DND-41 (cell line): ENCODE data around the gene SRP14.

Experiments
- ATAC-seq: fragments of 200-7000 bp; cut with Tn5 transposase; 3 replicates; pipeline ENCODE4 v1.9.1; 2021; ENCODE audit warnings: low read depth; ENCODE audit not compliant: insufficient read depth
- DNase-seq: peaks from one replicate; pipeline ENCODE4 v3.0.0-alpha.2; 2020
- H2AFZ ChIP-seq: 2 replicates; pipeline ENCODE4 v1.6.0; 2012; ENCODE audit warnings: low read depth, low read length
- H3K27ac ChIP-seq: 2 replicates; pipeline ENCODE4 v1.5.1; 2012; ENCODE audit warnings: low read length, inconsistent platforms
- H3K27me3 ChIP-seq: fragments of 200-600 bp; sonication (generic); 2 replicates; pipeline ENCODE4 v1.6.0; 2012; ENCODE audit warnings: low read length, mild to moderate bottlenecking, inconsistent platforms; ENCODE audit not compliant: insufficient read depth, poor library complexity
- H3K36me3 ChIP-seq: 2 replicates; pipeline ENCODE4 v1.5.1; 2012; ENCODE audit warnings: low read length, inconsistent platforms; ENCODE audit not compliant: insufficient read depth
- H3K4me1 ChIP-seq: 2 replicates; pipeline ENCODE4 v1.5.1; 2012; ENCODE audit warnings: mild to moderate bottlenecking, low read length; ENCODE audit not compliant: insufficient read depth
- H3K4me2 ChIP-seq: 2 replicates; pipeline ENCODE4 v1.6.0; 2012; ENCODE audit warnings: mild to moderate bottlenecking, moderate library complexity, low read length, inconsistent platforms; ENCODE audit not compliant: insufficient read depth
- H3K4me3 ChIP-seq, 2 experiments: fragments of 200-600 bp in 1 of 2; shearing (Covaris generic) in 1 of 2; 2 replicates each; pipeline ENCODE4 v1.5.1; 2012 to 2016; ENCODE audit warnings: inconsistent platforms in 2 of 2, low read length in 2 of 2, mild to moderate bottlenecking in 2 of 2, low read depth in 1 of 2, moderate library complexity in 1 of 2
- H3K79me2 ChIP-seq: 2 replicates; pipeline ENCODE4 v1.6.0; 2012; ENCODE audit warnings: low read length, inconsistent platforms; ENCODE audit not compliant: insufficient read depth
- H3K9ac ChIP-seq: 2 replicates; pipeline ENCODE4 v1.6.0; 2012; ENCODE audit warnings: low read depth, mild to moderate bottlenecking, inconsistent platforms, low read length, moderate library complexity
- H3K9me3 ChIP-seq: 2 replicates; pipeline ENCODE4 v1.5.1; 2012; ENCODE audit warnings: low read length, moderate library complexity, mild to moderate bottlenecking, inconsistent platforms; ENCODE audit not compliant: insufficient read depth, severe bottlenecking
- H4K20me1 ChIP-seq: 2 replicates; pipeline ENCODE4 v1.6.0; 2012; ENCODE audit warnings: low read length; ENCODE audit not compliant: insufficient read depth
- CTCF ChIP-seq: IDR thresholded peaks from 2 replicates; pipeline ENCODE4 v1.5.1; 2012; ENCODE audit warnings: borderline replicate concordance, low read length, moderate library complexity, mild to moderate bottlenecking; ENCODE audit not compliant: poor library complexity, severe bottlenecking; ENCODE audit errors: extremely low read depth
- EZH2 ChIP-seq: IDR thresholded peaks from 3 replicates; pipeline ENCODE4 v1.6.1; 2012; ENCODE audit warnings: borderline replicate concordance, low read depth, mild to moderate bottlenecking, moderate library complexity, low read length, inconsistent platforms; ENCODE audit not compliant: severe bottlenecking

SRP14 gene

DNA sequence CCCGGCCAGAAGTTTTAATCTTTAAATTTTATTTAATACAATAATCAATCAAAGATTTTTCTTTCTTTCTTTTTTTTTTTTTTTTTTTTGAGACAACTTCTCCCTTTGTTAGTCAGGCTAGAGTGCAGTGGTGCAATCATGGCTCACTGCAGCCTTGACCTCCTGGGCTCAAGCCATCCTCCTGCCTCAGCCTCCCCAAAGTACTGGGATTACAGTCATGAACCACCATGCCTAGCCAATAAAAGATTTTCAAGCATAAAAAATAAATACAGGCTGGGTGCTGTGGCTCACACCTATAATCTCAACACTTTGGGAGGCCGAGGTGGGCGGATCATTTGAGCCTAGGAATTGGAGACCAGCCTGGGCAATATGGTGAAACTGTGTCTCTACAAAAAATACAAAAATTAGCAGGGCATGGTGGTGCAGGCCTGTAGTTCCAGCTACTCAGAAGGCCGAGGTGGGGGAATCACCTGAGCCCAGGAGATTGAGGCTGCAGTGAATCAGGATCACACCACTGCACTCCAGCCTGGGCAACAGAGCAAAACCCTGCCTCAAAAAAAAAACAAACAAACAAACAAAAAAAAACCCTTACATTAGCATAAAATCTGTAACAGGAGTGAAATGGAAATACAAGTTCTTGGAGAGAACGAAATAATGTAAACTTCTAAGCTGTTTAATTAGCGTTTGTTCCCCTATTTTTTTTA lies 29.1 kb upstream of the SRP14 start:
- no peak overlapping the region for H3K4me2 ChIP-seq
- no peak overlapping the region for H3K4me3 ChIP-seq
- no peak for TF ChIP-seq CTCF
- no peak for TF ChIP-seq EZH2
- H3K9ac ChIP-seq = no peak overlapping the region
- no peak overlapping the region for H2AFZ ChIP-seq
- ATAC-seq = no peak
- DNase-seq = no peak
- H3K27ac ChIP-seq = no peak overlapping the region
- no peaks in the 10 kb centered on the region for H4K20me1 ChIP-seq
- H3K36me3 ChIP-seq = peaks cover 5% of the 10 kb centered on the region
- H3K27me3 ChIP-seq = no peaks in the 10 kb centered on the region
- no peaks in the 10 kb centered on the region for H3K9me3 ChIP-seq
- no peaks in the 10 kb centered on the region for H3K79me2 ChIP-seq
- peaks cover 19% of the 10 kb centered on the region for H3K4me1 ChIP-seq

GRCh38 chr15:40066589-40066988 lies 27.6 kb upstream of the SRP14 start:
- Histone ChIP-seq H3K4me1 (peaks cover 17% of the 10 kb centered on the region), H3K27me3 (no peaks in the 10 kb centered on the region), H3K36me3 (peaks cover 5% of the 10 kb centered on the region), H3K9ac (no peak overlapping the region), H2AFZ (no peak overlapping the region), H3K4me2 (no peak overlapping the region), H3K4me3 (no peak overlapping the region), H4K20me1 (no peaks in the 10 kb centered on the region), H3K27ac (no peak overlapping the region), H3K9me3 (no peaks in the 10 kb centered on the region), H3K79me2 (no peaks in the 10 kb centered on the region)
- ATAC-seq (no peak), DNase-seq (no peak)
- TF ChIP-seq CTCF (no peak), EZH2 (no peak)

GRCh38 chr15:40065166-40065565 lies 26.2 kb upstream of the SRP14 start:
- Histone ChIP-seq H2AFZ (no peak overlapping the region), H3K4me3 (no peak overlapping the region), H3K36me3 (peaks cover 10% of the 10 kb centered on the region), H3K4me2 (no peak overlapping the region), H3K27me3 (no peaks in the 10 kb centered on the region), H3K4me1 (peaks cover 15% of the 10 kb centered on the region), H3K9ac (no peak overlapping the region), H3K27ac (0 out of 2 replicates have a peak overlapping the region, but pooled peaks have one; percentile 47), H4K20me1 (no peaks in the 10 kb centered on the region), H3K79me2 (no peaks in the 10 kb centered on the region), H3K9me3 (no peaks in the 10 kb centered on the region)
- ATAC-seq = peak; percentile 41; the same call in 1 of the 3 replicates
- DNase-seq = no peak
- TF ChIP-seq CTCF (no peak), EZH2 (no peak)
